HG03469 (cell line): ENCODE results near the gene TMEM120B.

Source experiments
- ATAC-seq: cut with Tn5 transposase; IDR thresholded peaks from one replicate; pipeline ENCODE4 v1.9.1; 2021; ENCODE audit warnings: mild to moderate bottlenecking, moderate library complexity, moderate number of reproducible peaks; ENCODE audit not compliant: unreplicated experiment

Gene TMEM120B

GRCh38 chr12:121812320-121812871, 99.8 kb downstream of the TMEM120B start:
- ATAC-seq: peak; percentile 8

GRCh38 chr12:121812921-121813896, 100.7 kb downstream of the TMEM120B start:
- ATAC-seq: no peak

GRCh38 chr12:121813951-121814350, 101.4 kb downstream of the TMEM120B start:
- no peak for ATAC-seq

- ATAC-seq: no peak
Measured at GRCh38 chr12:121814429-121815119, 102.0 kb downstream of the TMEM120B start.

- no peak for ATAC-seq
Measured at GRCh38 chr12:121815263-121815662, 102.7 kb downstream of the TMEM120B start.

GRCh38 chr12:121816925-121817647, 104.5 kb downstream of the TMEM120B start:
- ATAC-seq: no peak

- no peak for ATAC-seq
Measured at GRCh38 chr12:121817648-121818043, 105.1 kb downstream of the TMEM120B start.

- ATAC-seq: no peak
Measured at GRCh38 chr12:121819212-121819949, 106.8 kb downstream of the TMEM120B start.

- ATAC-seq: no peak
Measured at GRCh38 chr12:121820056-121820455, 107.5 kb downstream of the TMEM120B start.

GRCh38 chr12:121822393-121823100, 110.0 kb downstream of the TMEM120B start:
- no peak for ATAC-seq

GRCh38 chr12:121823101-121823726, 110.7 kb downstream of the TMEM120B start:
- ATAC-seq: no peak

GRCh38 chr12:121823727-121824115, 111.2 kb downstream of the TMEM120B start:
- ATAC-seq: no peak

- ATAC-seq: no peak
Measured at GRCh38 chr12:121825041-121825523, 112.5 kb downstream of the TMEM120B start.

GRCh38 chr12:121826318-121827150, 114.0 kb downstream of the TMEM120B start:
- no peak for ATAC-seq

- ATAC-seq: no peak
Measured at GRCh38 chr12:121827351-121828099, 115.0 kb downstream of the TMEM120B start.

- ATAC-seq: no peak
Measured at GRCh38 chr12:121828306-121828705, 115.8 kb downstream of the TMEM120B start.

- ATAC-seq: no peak
Measured at GRCh38 chr12:121828826-121829225, 116.3 kb downstream of the TMEM120B start.
